Measurements from ENCODE around the gene RAC3. TPM values are rescaled to one million over a fixed set of nuclear protein-coding genes. Genes with fewer than 3 reads are reported as not detected.

RAC3 gene
- total and polyA plus RNA-seq, 3 donors from 2014 or later: 42.3 to 102 (median 74.3) TPM

GRCh38 chr17:82049106-82049505 lies 17.6 kb downstream of the RAC3 start:
- Histone ChIP-seq H3K36me3 (ENCODE audit: low read depth, missing control alignments) (no peaks in the 10 kb centered on the region), H3K27me3 (no peaks in the 10 kb centered on the region), H3K9me3 (no peaks in the 10 kb centered on the region), H3K4me3 (no peak overlapping the region), H3K4me1 (peaks cover 11% of the 10 kb centered on the region), H3K27ac (no peak overlapping the region)
- TF ChIP-seq POLR2A (IDR thresholded peaks at IDR 0.05): no peak
- TF ChIP-seq CTCF (IDR thresholded peaks at IDR 0.05): no peak
- DNase-seq: no peak
- intact Hi-C loops (cut with DNase I; ENCODE audit: low total_unique reads): no loop called here
- 82 to 89% methylated on average over 5 to 8 of the region's 8 CpGs for WGBS, 2 donors

- Histone ChIP-seq H3K27ac (no peak overlapping the region), H3K27me3 (no peaks in the 10 kb centered on the region), H3K9me3 (no peaks in the 10 kb centered on the region), H3K36me3 (ENCODE audit: low read depth, missing control alignments) (no peaks in the 10 kb centered on the region), H3K4me3 (no peak overlapping the region), H3K4me1 (peaks cover 11% of the 10 kb centered on the region)
- no peak for DNase-seq
- intact Hi-C loops (cut with DNase I; ENCODE audit: low total_unique reads): no loop called here
- WGBS, 2 donors: 91 to 94% methylated on average over 7 to 16 of the region's 16 CpGs
- no peak for TF ChIP-seq POLR2A (IDR thresholded peaks at IDR 0.05)
- TF ChIP-seq CTCF (IDR thresholded peaks at IDR 0.05): no peak
Measured at GRCh38 chr17:82049521-82049971, 18.1 kb downstream of the RAC3 start.

GRCh38 chr17:82050152-82050760 lies 18.8 kb downstream of the RAC3 start:
- no peak for DNase-seq
- Histone ChIP-seq H3K36me3 (ENCODE audit: low read depth, missing control alignments) (no peaks in the 10 kb centered on the region), H3K27me3 (no peaks in the 10 kb centered on the region), H3K27ac (peak overlapping the region in 1 of 2 donors; percentile 78), H3K9me3 (no peaks in the 10 kb centered on the region), H3K4me1 (peaks cover 11% of the 10 kb centered on the region), H3K4me3 (no peak overlapping the region)
- TF ChIP-seq CTCF (IDR thresholded peaks at IDR 0.05) (no peak), POLR2A (IDR thresholded peaks at IDR 0.05) (no peak)
- 75 to 85% methylated on average over 21 to 28 of the region's 28 CpGs for WGBS, 2 donors
- intact Hi-C loops (cut with DNase I; ENCODE audit: low total_unique reads): no loop called here

GRCh38 chr17:82050761-82051641 lies 19.5 kb downstream of the RAC3 start:
- peaks cover 11% of the 10 kb centered on the region for H3K4me1 ChIP-seq
- 10 to 45% methylated on average over 6 to 66 of the region's 79 CpGs for WGBS, 2 donors
- no peaks in the 10 kb centered on the region for H3K36me3 ChIP-seq (ENCODE audit: low read depth, missing control alignments)
- no peak for DNase-seq
- H3K27ac ChIP-seq: peak overlapping the region; percentile 42 to 78
- no peaks in the 10 kb centered on the region for H3K9me3 ChIP-seq
- no peaks in the 10 kb centered on the region for H3K27me3 ChIP-seq
- H3K4me3 ChIP-seq: peak overlapping the region; percentile 72 to 78
- no peak for TF ChIP-seq CTCF (IDR thresholded peaks at IDR 0.05)
- no peak for TF ChIP-seq POLR2A (IDR thresholded peaks at IDR 0.05)
- intact Hi-C loops (cut with DNase I; ENCODE audit: low total_unique reads): no loop called here

All from testis (tissue), 3 donors.